Hematopoietic multipotent progenitor cell treated with erythropoietin and hydrocortisone succinate and interleukin-3 and kit ligand, for 15 days (in vitro differentiated cells): ENCODE data around the gene DIP2C.
"Not testable (repeated sequence)": the region's sequence is repeated elsewhere in the genome, so short reads cannot be mapped to it uniquely, and the experiment has no call there.

ENCODE experiments used
- DNase-seq: peaks from one replicate; pipeline ENCODE4 v3.0.0-alpha.2; 2015; ENCODE audit warnings: low spot score

DIP2C gene

DNA sequence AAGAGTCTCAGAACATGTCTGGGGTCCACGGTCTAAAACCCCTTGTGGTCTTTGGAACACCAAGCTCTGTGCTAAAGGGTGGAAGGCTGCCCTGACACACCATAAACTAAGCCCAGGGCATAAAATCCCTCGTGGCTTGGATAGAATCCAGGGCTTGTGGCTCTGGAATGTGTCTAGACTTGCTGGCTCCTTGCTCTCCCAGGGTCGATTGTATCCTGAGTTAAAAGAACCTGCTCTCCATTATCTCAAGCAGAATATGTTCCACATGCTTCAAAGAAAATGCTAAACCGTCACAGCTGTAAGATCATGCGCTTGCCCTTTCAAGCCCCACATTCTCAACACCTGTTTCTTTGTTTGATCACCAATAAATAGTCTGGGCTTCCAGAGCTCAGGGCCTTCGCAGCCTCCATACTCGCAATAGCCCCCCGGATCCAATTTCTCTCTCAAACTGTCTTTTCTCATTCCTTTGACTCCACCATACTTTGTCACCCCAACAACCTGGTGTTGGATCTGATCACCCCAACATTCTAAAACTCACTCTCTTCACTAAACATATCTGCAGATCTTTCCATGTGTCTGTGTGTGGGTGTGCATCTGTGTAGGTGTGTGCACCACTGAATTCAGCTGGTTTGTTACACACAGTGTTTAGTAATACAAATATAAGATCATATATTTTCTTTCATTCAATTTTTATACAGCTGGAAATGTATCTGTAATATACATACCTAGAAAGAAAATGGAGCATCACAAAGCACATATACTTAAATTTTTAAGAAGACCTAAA is 315.8 kb downstream of the DIP2C start:
- DNase-seq, result no peak

- no peak for DNase-seq
Observed at GRCh38 chr10:373015-373414, 316.5 kb downstream of the DIP2C start.

- DNase-seq, result no peak
Observed at GRCh38 chr10:372566-372965, 316.9 kb downstream of the DIP2C start.

DNA sequence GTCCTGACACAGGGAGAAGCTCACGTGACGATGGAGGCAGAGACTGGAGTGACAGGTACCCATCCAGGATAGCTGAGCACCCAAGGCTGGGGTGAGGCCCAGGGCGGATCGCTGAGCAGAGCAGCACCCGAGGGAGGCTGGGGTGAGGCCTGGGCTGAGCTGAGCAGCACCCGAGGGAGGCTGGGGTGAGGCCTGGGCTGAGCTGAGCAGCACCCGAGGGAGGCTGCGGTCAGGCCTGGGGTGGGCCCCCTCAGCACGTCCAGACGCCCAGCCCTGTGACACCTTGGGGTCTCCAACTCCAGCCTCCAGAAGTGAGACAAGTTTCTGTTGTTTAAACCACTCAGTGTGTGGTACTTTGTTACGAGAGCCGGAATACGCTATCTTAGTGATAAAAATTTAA is 318.0 kb downstream of the DIP2C start:
- DNase-seq, result no peak

- DNase-seq, result no peak
Observed at GRCh38 chr10:370449-370825, 319.0 kb downstream of the DIP2C start.

- no peak for DNase-seq
Observed at GRCh38 chr10:369684-370448, 319.6 kb downstream of the DIP2C start.

DNA sequence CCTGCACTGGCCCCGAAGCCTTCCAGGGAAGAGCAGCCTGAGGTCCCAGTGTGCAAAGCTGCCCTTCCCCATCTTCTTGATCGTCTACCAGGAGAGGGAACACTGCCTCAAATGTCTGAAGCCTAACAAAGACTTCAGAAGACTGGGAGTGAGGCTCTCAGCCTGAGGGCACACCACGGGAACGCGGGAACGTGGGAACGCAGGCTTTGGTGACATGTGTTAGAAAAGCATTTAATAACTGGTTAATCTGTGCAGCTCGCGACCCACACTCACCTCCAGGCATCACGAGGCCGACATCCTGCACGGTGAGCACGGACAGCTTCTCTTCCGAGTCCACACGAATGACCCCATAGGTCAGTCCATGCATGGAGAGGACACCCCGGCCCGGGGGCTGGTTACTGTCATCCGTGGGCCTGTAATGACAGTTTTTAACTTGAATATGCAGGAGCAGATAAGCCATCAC is 320.2 kb downstream of the DIP2C start:
- no peak for DNase-seq

DNA sequence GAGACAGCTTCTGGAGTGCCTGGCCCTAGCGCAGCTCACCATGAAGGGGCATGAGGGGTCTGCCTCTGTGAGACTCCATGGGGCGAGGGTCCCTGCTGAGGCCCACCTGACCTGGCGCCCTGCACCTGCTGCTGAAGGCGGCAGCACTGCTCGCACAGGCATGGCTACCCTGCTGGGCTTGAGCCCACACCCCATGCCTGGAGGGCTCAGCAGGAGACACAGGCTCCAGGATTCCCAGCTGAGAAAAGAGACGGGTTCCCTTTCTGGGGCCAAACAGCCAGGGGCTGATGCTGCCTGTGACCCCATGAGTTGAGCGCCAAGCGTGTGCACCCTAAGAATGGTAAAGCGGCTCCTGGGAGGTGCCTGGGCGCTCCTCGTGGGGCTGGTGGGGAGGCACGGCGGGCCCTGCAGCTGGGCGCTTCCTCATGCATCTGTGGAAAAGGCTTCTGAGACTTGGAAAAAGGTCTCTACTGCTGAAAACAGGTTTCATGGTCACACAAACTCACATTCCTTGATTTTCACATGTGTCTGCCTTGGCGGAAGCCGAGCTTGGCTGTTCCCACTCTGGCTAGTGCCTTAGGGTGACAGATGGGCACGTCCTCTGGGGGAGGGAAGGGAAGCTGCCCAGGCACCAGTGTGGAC is 320.8 kb downstream of the DIP2C start:
- DNase-seq, result no peak

DNA sequence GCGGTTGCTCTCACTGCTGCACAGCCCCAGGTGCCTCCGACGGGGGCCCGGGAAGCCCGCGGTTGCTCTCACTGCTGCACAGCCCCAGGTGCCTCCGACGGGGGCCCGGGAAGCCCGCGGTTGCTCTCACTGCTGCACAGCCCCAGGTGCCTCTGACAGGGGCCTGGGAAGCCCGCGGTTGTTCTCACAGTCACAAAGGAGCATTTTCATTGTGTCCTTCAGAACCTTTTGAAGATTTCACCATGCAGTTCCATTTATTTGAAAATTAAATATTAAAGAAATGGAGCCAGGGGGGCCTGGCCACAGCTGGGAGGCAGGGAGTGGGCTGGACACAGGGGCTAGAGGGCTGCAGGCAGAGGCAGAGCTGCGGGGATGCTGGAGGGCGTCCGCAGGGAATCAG is 321.4 kb downstream of the DIP2C start:
- DNase-seq, result not testable (repeated sequence)

GRCh38 chr10:367636-368035 is 321.8 kb downstream of the DIP2C start:
- no peak for DNase-seq

- no peak for DNase-seq
Observed at GRCh38 chr10:366186-366585, 323.3 kb downstream of the DIP2C start.

DNA sequence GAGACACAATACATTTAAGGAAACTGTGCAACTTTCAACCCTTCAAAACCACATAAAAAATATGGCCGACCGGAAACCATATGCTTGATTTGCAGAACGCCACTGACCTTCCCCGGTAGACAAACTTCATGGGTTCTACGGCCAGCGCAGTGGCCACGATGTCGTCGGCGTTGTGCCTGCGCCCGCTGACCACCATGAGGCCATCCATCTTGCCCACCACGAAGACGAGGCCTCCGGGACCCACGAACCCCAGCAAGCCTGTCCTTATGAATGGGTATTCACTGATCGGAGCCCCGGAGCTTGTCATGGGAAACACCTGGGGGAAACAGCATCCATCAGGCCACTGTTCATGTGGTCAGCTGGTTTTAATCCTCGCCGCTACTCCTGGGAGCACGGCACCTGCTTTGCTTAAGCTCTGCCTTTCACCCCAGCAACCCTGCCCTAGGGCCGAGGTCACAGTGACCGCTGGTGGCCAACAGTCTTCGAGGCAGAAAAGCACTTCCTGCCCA is 325.1 kb downstream of the DIP2C start:
- no peak for DNase-seq

GRCh38 chr10:363152-363551 is 326.3 kb downstream of the DIP2C start:
- DNase-seq, result no peak

- no peak for DNase-seq
Observed at GRCh38 chr10:361203-362081, 328.0 kb downstream of the DIP2C start.

DNA sequence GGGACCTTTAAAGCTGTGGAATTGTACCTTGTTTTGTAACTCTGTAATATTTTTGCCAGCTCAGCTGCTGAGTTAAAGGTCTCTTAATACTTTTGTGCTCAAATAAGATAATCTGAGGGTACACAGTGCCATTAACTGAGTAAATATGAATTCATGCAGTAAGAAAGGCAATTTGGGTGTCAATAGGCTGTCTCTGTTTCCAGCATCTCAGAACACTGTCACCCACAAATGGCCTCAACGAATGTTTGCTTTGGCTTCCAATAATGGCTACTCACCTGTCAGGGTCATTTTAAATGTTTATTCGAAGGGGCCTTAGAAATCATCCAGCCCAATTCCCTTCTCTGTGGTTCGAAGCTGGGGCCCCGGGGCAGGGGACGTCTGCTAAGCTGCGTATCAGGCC is 328.8 kb downstream of the DIP2C start:
- DNase-seq, result no peak

DNA sequence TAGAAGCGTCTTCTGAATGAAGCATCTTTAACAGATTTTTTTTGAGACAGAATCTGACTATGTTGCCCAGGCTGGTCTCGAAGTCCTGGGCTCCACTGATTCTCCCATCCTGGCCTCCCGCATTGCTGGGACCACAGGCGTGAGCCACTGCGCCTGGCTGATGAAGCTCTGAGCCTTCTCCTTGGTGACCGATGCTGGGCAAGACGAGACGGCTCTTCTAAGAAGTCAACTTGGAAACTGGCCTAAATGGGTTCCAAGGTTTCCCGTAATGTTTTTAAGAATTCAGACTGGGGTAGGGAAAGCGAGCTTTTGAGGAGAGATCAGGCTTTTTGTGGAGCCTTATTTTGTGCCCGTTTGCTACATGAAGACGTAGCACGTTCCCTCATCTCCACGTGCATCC is 329.7 kb downstream of the DIP2C start:
- no peak for DNase-seq

DNA sequence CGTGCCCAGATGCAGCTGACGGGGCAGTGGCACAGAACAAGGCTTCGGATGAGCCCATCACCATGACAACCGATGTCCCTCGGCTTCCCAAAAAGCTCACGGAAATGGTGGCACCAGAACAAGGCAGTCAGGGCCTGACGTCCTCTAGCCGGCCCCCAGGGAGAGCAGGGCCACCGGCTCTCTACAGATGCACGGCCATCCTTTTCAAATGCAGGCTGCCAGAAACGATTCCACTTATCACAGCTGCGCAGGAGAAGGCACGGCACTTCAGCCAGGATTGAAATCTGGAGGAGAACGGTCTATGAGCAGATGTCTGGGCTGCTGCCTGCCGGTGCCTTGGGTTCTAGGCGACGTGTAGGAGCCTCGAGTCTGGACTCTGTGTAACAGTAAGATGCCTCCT is 330.4 kb downstream of the DIP2C start:
- no peak for DNase-seq

DNA sequence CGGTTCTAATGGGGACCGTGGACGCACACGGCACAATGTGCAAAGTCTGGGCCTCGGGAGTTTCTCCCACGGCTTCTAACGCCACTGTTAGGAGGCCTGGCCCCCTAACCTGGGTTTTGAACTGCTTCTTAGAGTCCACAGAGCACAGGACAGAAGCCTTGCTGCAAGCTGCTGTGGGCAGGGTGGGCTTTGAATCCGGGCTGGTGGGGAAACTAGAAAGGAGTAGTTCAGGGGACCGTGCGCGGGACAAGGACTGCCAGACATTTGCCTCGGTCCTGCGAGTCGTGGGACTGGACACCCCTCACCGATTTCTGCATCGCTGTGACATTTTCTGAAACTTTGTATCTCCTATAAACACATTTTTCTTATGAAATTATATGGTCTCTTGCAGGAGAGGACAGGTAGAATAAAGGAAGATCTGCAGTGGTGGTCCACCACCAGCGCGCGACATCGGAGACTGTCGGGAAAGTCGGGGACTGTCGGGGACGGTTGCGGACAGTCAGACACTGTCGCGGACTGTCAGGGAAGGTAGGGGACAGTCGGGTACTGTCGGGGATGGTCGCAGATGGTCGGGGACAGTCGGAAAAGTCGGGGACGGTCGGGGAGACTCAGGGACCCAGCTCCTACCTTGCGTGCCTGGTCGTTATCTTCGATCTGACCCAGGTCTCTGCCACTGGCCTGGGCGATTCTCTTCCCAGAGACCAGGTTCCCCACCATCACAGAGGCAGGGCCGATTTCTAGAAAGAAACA is 332.1 kb downstream of the DIP2C start:
- DNase-seq, result no peak

GRCh38 chr10:356452-356851 is 333.0 kb downstream of the DIP2C start:
- no peak for DNase-seq

DNA sequence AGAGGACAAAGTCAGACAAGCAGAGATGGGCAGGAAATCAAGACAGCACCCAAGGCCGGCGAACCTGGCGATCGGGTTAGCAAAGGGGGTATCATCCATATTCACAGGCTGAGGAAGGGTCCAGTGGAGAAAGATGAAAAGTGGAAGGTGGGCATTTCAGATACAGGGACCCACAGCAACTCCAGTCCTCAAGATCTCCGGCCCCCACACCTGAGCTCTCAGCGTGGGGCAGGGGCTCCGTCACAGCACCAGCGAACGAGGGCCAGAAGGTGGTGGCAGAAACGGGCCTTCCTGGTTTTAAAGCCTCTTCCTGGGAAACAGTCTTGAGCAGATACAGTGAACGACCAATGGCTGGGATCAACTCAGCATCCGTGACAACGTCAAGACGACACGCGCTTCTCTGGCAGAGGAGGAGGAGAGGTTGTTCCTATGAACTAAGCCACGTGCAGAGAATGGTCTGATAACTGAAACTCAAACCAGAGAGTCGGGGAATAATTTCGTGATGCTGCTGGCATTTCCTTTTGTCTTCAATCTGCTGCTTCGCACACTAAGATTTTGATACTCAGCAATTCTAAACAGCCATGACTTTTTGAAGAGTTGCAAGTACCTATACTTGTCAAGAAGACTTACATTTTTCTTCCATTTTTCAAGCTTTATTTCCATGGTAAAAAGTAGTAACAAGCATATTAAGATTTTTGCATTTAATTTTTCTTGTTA is 334.4 kb downstream of the DIP2C start:
- no peak for DNase-seq
